ENCODE measurements around the gene SLC30A5.
"Not testable (repeated sequence)": the region's sequence is repeated elsewhere in the genome, so short reads cannot be mapped to it uniquely, and the experiment has no call there.

The SLC30A5 gene

GRCh38 chr5:69105996-69106906 lies 12.4 kb downstream of the SLC30A5 start:
- DNase-seq = no peak

GRCh38 chr5:69108367-69108766 lies 14.6 kb downstream of the SLC30A5 start:
- not testable (repeated sequence) for DNase-seq

- DNase-seq = no peak
Measured at GRCh38 chr5:69113851-69114250, 20.0 kb downstream of the SLC30A5 start.

GRCh38 chr5:69115526-69115925 lies 21.7 kb downstream of the SLC30A5 start:
- DNase-seq = no peak

- DNase-seq = no peak
Measured at GRCh38 chr5:69129413-69129812, 35.6 kb downstream of the SLC30A5 start.

GRCh38 chr5:69130241-69130640 lies 36.4 kb downstream of the SLC30A5 start:
- no peak for DNase-seq

- no peak for DNase-seq
Measured at GRCh38 chr5:69131304-69131703, 37.5 kb downstream of the SLC30A5 start.

GRCh38 chr5:69134126-69134525 lies 40.3 kb downstream of the SLC30A5 start:
- no peak for DNase-seq

GRCh38 chr5:69136293-69136692 lies 42.5 kb downstream of the SLC30A5 start:
- no peak for DNase-seq

GRCh38 chr5:69137208-69137607 lies 43.4 kb downstream of the SLC30A5 start:
- DNase-seq = not testable (repeated sequence)

- DNase-seq = no peak
Measured at GRCh38 chr5:69137807-69138206, 44.0 kb downstream of the SLC30A5 start.

- no peak for DNase-seq
Measured at GRCh38 chr5:69138766-69139165, 45.0 kb downstream of the SLC30A5 start.

- not testable (repeated sequence) for DNase-seq
Measured at GRCh38 chr5:69140239-69140638, 46.4 kb downstream of the SLC30A5 start.

GRCh38 chr5:69140827-69141226 lies 47.0 kb downstream of the SLC30A5 start:
- no peak for DNase-seq

- DNase-seq = not testable (repeated sequence)
Measured at GRCh38 chr5:69148576-69148975, 54.8 kb downstream of the SLC30A5 start.

GRCh38 chr5:69148981-69149675 lies 55.3 kb downstream of the SLC30A5 start:
- DNase-seq = no peak

- no peak for DNase-seq
Measured at GRCh38 chr5:69149676-69150010, 55.8 kb downstream of the SLC30A5 start.

- no peak for DNase-seq
Measured at GRCh38 chr5:69152731-69153130, 58.9 kb downstream of the SLC30A5 start.

- DNase-seq = no peak
Measured at GRCh38 chr5:69156456-69156855, 62.6 kb downstream of the SLC30A5 start.

- DNase-seq = no peak
Measured at GRCh38 chr5:69158039-69158438, 64.2 kb downstream of the SLC30A5 start.

- DNase-seq = no peak
Measured at GRCh38 chr5:69160651-69161050, 66.8 kb downstream of the SLC30A5 start.

GRCh38 chr5:69166686-69167492 lies 73.1 kb downstream of the SLC30A5 start, which contains the start of gene CCNB1:
Gene CCNB1, plus strand, starts transcription at chr5:69167150. Its CDS starts 113 bp downstream, at chr5:69167263.
- peak; percentile 98 for DNase-seq

GRCh38 chr5:69167493-69167855 lies 73.7 kb downstream of the SLC30A5 start:
- DNase-seq = no peak
